WI38 (cell line): Measurements from ENCODE around the gene SLC37A4.
"Not testable (repeated sequence)": the region's sequence is repeated elsewhere in the genome, so short reads cannot be mapped to it uniquely, and the experiment has no call there.

ENCODE experiments used
- H3K4me3 ChIP-seq: 2 replicates; pipeline ENCODE4 v1.5.1; 2011; ENCODE audit warnings: low read depth, mild to moderate bottlenecking, control low read depth, low read length
- CTCF ChIP-seq: IDR thresholded peaks from 2 replicates; pipeline ENCODE4 v1.5.1; 2012; ENCODE audit warnings: low read depth, mild to moderate bottlenecking, control low read depth, low read length

The SLC37A4 gene

GRCh38 chr11:119041821-119042514 lies 11.3 kb upstream of the SLC37A4 start:
- H3K4me3 ChIP-seq, result no peak overlapping the region
- no peak for TF ChIP-seq CTCF

GRCh38 chr11:119039471-119039870 lies 8.8 kb upstream of the SLC37A4 start:
- not testable (repeated sequence) for H3K4me3 ChIP-seq

- no peak overlapping the region for H3K4me3 ChIP-seq
- TF ChIP-seq CTCF, result no peak
These were observed 8.2 kb upstream of the SLC37A4 start for GRCh38 chr11:119038884-119039283.

- TF ChIP-seq CTCF, result no peak
- no peak overlapping the region for H3K4me3 ChIP-seq
These were observed 4.1 kb upstream of the SLC37A4 start for GRCh38 chr11:119034813-119035212.

- not testable (repeated sequence) for H3K4me3 ChIP-seq
These were observed 2.7 kb upstream of the SLC37A4 start for GRCh38 chr11:119033421-119033820.

GRCh38 chr11:119031912-119032280 lies 1.2 kb upstream of the SLC37A4 start:
- H3K4me3 ChIP-seq, result no peak overlapping the region
- no peak for TF ChIP-seq CTCF

GRCh38 chr11:119030029-119030328 lies 698 bp downstream of the SLC37A4 start:
- H3K4me3 ChIP-seq, result peak overlapping the region; percentile 67
- TF ChIP-seq CTCF, result no peak

GRCh38 chr11:119029340-119030028 lies 1.2 kb downstream of the SLC37A4 start:
- peak overlapping the region; percentile 67; the same call in 1 of the 2 replicates for H3K4me3 ChIP-seq
- TF ChIP-seq CTCF, result no peak
